Measurements from ENCODE around the gene FIGNL2. TPM values are rescaled to one million over a fixed set of nuclear protein-coding genes. Genes with fewer than 3 reads are reported as not detected.

FIGNL2 gene
- total and polyA plus RNA-seq, 2 of the 13 experiments (the other 11 are each of a cell fraction or from before 2014, with no cell fraction given) = 0.82 to 1.00 TPM

- Histone ChIP-seq H4K20me1 (ENCODE audit: insufficient read depth, low read length) (no peaks in the 10 kb centered on the region), H3K9me3 (ENCODE audit: low read length) (no peaks in the 10 kb centered on the region), H3K4me2 (ENCODE audit: low read depth, low read length) (no peak overlapping the region), H3K4me3 (replicated peaks in 1 of 3; ENCODE audit: insufficient read depth in 1 of 3, low read depth in 2 of 3, low read length in 3 of 3) (no peak overlapping the region), H3K79me2 (ENCODE audit: insufficient read depth, low read length) (no peaks in the 10 kb centered on the region), H3K4me1 (ENCODE audit: insufficient read depth, low read length) (peaks cover 14% of the 10 kb centered on the region), H3K27me3 (ENCODE audit: control insufficient read depth in 1 of 2, insufficient read depth in 2 of 2, low read length in 2 of 2) (no peaks in the 10 kb centered on the region), H3K9ac (ENCODE audit: insufficient read depth, low read depth, low read length) (no peak overlapping the region), H3K27ac (ENCODE audit: extremely low read length, insufficient read depth, low read length) (no peak overlapping the region), H2AFZ (ENCODE audit: low read length) (no peak overlapping the region), H3K36me3 (replicated peaks in 1 of 2; ENCODE audit: control insufficient read depth in 1 of 2, insufficient read depth in 2 of 2, low read length in 2 of 2) (no peaks in the 10 kb centered on the region)
- FAIRE-seq (no peak), DNase-seq (ENCODE audit: low spot score) (no peak), ATAC-seq (no peak)
- intact Hi-C loops (cut with micrococcal nuclease; ENCODE audit: unreplicated experiment) (no loop called here), in situ Hi-C loops (cut with HindIII; ENCODE audit: extremely low pct_ligation_motif_present, low pct_unique_long_range_greater_than_20kb) (no loop called here)
- BruUV-seq (replicated peaks) = no TSS peak
- 100% methylated on average over 1 of the region's 4 CpGs for WGBS (ENCODE audit: low lambda C conversion rate)
- CTCF ChIA-PET (ENCODE audit: low intra/inter-chr PET ratio, low total read pairs) = no interaction called here
- POLR2A ChIA-PET = no interaction called here
- TF ChIP-seq IRX3 (CRISPR knock-in tag; IDR thresholded peaks at IDR 0.05; ENCODE audit: borderline replicate concordance, low read depth) = no peak
- no peak for TF ChIP-seq ZNF790 (CRISPR knock-in tag; IDR thresholded peaks at IDR 0.05; ENCODE audit: borderline replicate concordance)
- no peak for TF ChIP-seq JUN (CRISPR knock-in tag; IDR thresholded peaks at IDR 0.05)
- TF ChIP-seq HOXD1 (CRISPR knock-in tag; IDR thresholded peaks at IDR 0.05) = no peak
- TF ChIP-seq TBP (CRISPR knock-in tag; IDR thresholded peaks at IDR 0.05) = no peak
- TF ChIP-seq KDM5B (CRISPR knock-in tag; IDR thresholded peaks at IDR 0.05; ENCODE audit: borderline replicate concordance) = no peak
- TF ChIP-seq ZBTB38 (CRISPR knock-in tag; IDR thresholded peaks at IDR 0.05) = no peak
- TF ChIP-seq ZNF251 (CRISPR knock-in tag; IDR thresholded peaks at IDR 0.05) = no peak
- no peak for TF ChIP-seq XBP1 (CRISPR knock-in tag; IDR thresholded peaks at IDR 0.05)
- TF ChIP-seq ZNF30 (CRISPR knock-in tag; IDR thresholded peaks at IDR 0.05) = no peak
- no peak for TF ChIP-seq NPAS2 (CRISPR knock-in tag; IDR thresholded peaks at IDR 0.05; ENCODE audit: borderline replicate concordance)
- no peak for TF ChIP-seq REXO4 (CRISPR knock-in tag; IDR thresholded peaks at IDR 0.05; ENCODE audit: borderline replicate concordance)
- TF ChIP-seq MEF2D (CRISPR knock-in tag; IDR thresholded peaks at IDR 0.05) = no peak
- no peak for TF ChIP-seq ZNF282 (IDR thresholded peaks at IDR 0.05; ENCODE audit: partially characterized antibody)
- no peak for TF ChIP-seq CREB3 (CRISPR knock-in tag; IDR thresholded peaks at IDR 0.05)
- no peak for TF ChIP-seq ZNF879 (CRISPR knock-in tag; IDR thresholded peaks at IDR 0.05)
- TF ChIP-seq SUZ12 (IDR thresholded peaks at IDR 0.05; ENCODE audit: low read depth, low read length) = no peak
- TF ChIP-seq RCOR2 (CRISPR knock-in tag; IDR thresholded peaks at IDR 0.05) = no peak
These were observed 21.6 kb downstream of the FIGNL2 start for GRCh38 chr12:51826881-51827280.

All from HepG2 (cell line).